Measurements from ENCODE around the gene TEX44.
"Not testable (repeated sequence)": the region's sequence is repeated elsewhere in the genome, so short reads cannot be mapped to it uniquely, and the experiment has no call there.

The TEX44 gene

DNA sequence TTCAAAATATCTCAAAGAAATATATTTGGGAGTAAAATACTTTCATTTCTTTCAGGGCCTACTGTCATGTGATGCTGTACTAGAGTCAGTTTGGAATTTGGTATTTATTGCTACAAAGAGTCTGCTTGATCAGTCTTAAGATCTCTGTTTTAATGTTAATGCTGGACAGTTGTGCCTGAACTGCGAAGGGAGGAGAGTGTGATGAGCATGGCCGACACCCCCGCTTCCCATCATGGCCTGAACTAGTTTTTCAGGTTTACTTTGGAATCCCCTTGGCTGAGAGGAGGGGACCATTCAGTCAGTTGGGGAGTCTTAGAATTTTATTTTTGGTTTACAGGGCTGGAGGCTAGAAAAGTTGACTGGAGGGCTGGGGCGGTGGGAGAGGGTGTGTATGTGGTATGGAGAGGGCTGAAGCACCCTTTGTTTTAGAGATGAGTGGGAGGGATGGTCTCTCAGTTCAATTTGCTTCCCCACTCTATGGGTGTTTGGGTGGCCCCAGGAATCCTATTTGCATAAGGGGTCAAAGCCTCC lies 20.9 kb upstream of the TEX44 start:
- DNase-seq = no peak

DNA sequence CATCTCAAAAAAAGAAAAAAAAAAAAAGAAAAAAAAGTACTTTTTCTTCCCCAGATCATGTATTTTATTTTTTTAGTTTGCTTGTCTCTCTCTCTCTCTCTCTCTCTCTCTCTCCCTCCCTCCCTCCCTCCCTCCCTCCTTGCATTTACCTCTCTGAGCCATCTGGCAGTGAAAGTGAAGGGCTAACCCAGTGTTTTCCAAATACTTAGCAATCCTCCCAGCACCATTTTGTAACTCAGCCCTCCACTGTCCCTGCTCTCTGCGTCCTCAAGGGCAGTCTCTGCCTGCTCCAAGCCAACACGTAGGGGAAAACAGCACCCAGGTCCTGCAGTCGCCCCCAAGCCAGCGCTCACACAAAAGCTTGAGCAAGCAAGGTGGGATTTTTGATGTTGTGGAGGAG lies 19.6 kb upstream of the TEX44 start:
- DNase-seq = no peak

DNA sequence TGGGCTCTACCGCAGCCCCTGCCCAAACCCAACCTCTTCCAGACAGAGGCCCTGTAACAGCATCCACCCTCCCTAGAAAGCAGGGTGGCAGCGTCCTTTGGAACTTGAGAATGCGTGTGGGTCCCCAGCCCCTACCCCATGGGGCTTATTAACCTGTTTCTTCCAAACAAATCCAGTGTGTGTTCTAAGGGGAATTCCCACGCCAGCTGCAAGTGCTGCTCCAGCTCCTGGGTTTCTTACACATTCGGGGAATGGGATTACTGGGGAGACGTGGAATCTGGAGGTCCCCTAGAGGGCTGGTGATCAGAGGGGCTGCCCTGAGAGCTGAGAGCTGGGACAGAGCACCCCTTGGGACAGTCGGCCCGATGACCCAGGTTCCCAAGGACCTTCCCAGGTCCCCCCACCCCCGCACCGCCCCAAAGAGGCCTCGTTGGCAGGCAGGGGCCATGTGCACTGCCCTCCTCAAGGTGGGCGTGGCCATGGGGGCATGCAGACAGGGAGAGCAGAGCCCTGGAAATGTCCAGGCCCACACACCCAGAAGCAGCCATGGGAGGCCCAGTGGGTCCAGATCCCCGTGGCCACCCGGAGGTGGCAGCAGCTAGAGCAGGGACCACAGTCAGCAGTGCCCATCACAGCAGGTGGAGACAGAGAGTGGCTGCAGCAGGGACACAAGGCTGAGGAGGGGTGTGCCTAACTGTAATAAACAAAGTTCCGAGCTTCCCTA lies 18.8 kb upstream of the TEX44 start:
- DNase-seq = no peak

DNA sequence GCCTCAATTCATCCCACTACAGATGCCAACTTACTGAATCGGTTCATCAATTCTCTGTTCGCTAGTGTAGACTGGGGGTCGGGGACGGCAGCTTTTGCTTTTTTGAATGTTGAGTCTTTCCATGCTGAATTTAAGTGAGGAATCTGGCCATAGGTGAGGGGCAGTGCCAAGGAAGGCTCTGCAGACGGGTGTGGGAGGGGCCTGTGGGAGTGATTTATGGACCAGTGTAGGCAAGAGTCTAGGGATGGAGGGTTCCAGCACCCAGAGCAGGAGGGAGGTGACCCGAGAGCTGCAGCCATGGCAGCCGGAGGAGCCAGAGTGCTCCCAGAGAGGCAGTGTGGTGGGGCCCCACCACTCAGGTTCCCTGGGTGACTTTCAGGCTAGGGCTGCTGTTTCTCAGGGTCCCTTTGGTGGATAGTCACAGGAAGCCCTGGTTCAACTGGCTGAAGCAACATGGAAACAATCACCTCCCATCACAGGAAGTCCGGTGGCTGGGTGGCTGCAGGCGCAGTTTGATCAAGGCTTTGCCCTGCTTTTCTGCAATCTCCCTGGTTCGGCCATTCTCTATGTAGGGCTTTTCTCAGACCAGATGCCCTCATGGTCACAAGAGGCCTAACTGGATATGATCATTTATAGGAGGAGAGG lies 16.9 kb upstream of the TEX44 start:
- DNase-seq = no peak

DNA sequence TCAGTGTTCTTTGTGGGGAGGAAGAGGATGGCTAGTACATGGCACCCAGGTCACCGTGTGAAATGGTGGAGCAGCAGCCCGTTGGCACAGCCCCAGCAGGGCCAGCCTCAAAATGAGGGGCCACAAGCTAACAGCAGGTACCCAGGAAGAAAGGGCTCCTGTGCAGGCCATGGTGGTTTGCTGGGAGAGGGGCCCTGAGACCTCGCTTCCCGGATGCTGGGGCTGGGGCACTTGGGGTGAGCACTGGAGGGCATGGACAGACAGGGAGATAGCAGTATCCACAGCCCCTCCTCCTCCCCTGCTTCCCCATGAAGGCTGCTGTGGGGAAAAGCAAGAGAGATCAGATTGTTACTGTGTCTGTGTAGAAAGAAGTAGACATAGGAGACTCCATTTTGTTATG lies 16.2 kb upstream of the TEX44 start:
- DNase-seq = no peak

DNA sequence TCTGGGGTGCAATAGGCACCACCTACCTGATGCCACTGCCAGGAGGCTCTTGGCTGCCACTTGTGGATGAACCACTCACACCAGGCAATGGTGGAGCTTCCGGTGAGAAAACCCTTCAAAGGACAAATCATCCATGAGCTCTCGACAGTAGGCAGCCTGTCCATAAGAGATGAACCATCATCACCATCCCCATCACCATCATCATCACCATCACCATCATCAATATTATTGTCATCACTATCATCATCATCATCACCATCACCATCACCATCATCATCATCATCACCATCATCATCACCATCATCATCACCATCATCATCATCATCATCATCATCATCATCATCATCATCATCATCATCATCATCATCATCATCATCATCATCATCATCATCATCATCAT lies 14.0 kb upstream of the TEX44 start:
- not testable (repeated sequence) for DNase-seq

DNA sequence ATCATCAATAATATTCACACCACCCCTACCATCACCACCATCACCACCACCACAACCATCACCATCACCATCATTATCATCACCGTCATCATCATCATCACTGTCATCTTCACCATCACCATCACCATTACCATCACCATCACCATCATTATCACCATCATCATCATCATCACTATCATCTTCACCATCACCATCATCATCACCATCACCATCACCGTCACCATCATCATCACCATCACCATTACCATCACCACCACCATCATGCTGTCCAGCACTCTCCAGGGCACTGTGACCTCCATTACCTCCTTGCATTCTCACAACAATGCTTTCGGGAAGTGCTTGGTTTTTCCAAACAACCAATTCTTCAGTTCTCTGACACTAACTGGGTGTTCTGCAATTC lies 13.1 kb upstream of the TEX44 start:
- DNase-seq = no peak

DNA sequence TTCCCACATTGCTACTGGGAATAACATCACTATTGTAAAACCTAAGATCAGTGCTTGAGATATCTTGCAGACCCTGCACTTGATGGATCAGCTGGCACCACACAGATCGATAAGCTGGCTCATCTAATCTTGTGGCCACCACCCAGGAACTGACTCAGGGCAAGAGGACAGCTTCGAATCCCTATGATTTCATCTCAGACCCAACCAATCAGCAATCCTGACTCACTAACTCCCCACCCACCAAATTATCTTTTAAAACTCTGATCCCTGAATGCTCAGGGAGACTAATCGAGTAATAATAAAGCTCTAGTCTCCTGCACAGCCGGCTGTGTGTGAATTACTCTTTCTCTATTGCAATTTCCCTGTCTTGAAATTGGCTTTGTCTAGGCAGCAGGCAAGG lies 11.3 kb upstream of the TEX44 start:
- DNase-seq = no peak

DNA sequence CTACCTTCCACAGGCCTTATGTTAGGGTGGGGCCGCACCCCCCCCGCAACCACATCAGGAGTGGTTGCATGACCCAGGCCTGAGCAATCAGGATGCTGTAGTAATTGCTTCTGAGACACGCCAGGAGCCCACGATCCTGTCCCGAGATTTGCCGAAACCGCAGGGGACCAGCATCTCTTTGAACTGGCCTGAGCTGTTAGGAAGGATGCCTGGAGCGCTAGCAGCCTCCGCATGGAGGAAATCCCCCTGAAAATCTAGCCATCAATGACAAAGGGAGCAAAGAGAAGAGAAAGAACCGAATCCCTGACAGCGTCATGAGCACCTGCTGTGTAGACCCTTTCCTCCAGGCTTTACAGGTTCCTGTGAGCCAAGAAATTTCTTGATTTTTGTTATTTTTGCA lies 8.7 kb upstream of the TEX44 start:
- no peak for DNase-seq

DNA sequence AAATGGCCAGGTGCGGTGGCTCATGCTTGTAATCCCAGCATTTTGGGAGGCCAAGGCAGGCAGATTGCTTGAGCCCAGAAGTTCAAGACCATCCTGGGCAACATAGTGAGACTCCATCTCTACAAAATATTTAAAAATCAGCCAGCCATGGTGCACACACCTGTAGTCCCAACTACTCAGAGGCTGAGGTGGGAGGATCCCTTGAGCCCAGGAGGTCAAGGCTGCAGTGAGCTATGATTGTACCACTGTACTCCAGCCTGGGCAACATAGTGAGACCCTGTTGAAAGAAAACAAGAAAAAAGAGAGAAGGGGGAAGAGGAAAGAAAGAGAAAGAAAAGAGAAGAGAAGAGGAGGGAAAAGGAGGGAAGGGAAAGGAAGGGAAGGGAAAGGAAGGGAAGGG lies 4.9 kb upstream of the TEX44 start:
- not testable (repeated sequence) for DNase-seq

DNA sequence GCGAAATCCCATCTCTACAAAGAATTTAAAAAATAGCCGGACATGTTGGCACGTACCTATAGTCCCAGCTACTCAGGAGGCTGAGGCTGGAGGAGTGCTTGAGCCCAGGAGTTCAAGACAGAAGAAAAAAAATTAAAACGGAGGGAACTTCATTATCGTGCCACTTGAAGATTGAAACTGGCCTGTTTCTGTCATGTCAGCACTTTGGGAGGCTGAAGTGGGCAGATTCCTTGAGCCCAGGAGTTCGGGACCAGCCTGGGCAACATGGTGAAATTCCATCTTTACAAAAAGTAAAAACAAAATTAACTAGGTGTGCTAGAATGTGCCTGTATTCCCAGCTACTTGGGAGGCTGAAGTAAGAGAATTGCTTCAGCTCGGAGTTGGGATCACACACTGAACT lies 3.0 kb upstream of the TEX44 start:
- DNase-seq = no peak

DNA sequence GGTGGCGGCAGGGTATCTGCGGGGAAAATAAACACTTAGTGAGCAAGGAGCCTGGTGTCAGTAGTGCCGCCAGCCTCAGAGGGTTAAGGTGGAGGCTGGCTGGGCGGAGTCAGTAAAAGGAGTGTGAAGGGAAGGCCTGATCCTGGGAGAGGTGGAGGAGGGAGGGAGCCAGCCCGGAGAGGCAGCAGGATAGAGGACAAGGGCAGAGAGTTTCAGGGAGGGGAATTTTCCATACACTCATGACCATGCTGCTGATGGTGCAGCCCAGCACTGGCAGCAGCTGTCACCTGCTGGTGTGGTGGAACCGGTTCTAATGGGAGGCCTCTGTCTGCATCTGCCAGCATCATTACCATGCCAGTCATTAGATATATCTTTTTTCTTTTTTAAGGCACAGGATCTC lies 2.0 kb upstream of the TEX44 start:
- DNase-seq = no peak

DNA sequence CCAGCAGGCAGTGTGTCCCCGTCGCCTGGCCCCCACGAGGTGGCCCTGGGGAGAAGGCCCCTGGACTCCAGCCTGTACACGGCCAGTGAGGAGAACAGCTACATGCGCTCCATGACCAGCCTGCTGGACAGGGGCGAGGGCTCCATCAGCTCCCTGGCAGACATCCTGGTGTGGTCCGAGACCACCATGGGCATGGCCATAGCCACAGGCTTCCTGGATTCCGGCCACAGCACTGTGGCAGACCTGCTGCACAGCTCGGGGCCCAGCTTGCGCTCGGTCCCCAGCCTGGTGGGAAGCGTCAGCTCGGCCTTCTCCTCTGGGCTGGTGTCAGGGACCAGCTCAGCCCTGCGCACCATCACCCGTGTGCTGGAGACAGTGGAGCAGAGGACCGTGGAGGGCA lies 1.0 kb downstream of the TEX44 start:
- DNase-seq = no peak

DNA sequence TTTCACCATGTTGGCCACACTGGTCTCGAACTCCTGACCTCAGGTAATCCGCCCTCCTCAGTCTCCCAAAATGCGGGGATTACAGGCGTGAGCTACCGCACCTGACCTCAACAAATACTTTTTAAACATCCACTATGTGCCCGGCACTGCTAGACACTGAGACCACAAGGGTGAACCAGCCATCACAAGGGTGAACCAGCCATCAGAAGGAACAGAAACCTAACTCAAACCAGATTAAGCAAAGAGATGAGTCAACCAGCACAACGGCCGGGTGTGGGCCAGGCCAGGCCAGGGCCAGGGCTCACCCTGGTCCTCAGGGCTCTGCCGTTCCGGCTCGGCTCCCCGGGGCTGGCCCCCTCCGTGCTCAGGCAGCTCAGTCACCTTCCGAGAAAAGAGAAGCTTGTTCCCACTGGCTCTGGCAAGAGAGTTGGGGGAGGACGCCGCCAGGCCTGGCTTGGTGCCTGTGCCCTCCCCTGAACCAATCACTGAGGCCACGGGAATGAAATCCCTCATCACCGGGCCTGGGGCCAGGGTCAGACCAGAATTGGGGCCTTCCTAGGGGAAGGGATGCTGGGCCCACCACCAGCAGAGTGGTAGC lies 4.4 kb downstream of the TEX44 start:
- DNase-seq = no peak

DNA sequence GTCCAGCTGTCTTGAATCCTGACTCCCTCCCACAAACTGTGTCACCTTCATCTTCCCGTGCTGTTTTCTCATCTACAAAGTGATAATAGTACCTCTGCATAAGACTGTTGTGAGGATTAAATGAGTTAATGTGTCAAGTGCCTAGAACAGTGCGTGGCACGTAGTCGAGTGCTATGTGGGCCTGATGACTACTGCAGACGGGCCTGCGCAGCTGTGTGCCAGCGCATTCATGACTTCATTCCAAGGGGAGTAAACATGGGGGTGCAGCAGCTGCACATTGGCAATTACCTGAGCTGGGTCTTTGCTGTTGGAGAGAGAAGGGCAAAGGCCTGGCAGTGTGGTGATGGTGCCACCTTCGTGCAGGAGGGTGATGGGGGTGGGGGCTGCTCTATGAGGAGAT lies 5.0 kb downstream of the TEX44 start:
- DNase-seq = no peak

DNA sequence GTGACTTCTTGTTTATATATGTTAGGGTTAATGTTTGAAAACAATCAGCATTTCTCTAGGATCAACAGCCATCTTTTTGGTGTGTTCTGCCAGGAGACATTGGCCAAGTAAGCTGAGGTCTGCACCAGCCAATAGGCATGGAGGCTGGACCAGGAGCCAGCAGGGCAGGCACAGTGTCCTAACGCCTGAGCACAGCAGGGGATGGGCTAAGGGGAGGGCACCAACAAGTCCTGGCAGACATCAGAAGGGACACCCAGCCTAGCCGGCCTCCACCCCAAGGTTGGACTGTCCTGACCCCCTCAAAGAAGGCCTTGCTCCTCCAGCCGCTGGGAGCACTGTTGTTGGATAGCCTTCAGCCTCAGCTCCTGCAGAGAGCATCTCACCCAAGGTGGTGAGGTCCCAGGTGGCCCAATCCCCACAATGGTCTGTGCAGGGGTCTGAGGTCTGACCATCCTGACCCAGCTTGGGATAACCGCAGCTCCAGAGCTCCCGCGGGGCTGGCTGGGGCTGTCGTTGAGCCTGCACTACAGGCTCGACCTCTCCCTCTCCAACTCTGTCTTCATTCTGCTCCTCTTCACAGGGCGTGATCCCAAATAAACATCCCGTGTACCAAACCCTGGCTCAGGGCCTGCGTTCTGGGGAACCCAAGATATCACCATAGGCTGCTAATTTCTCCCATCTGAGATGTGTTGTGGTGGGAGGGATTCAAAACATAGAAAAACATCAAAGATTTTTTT lies 8.1 kb downstream of the TEX44 start:
- no peak for DNase-seq

DNA sequence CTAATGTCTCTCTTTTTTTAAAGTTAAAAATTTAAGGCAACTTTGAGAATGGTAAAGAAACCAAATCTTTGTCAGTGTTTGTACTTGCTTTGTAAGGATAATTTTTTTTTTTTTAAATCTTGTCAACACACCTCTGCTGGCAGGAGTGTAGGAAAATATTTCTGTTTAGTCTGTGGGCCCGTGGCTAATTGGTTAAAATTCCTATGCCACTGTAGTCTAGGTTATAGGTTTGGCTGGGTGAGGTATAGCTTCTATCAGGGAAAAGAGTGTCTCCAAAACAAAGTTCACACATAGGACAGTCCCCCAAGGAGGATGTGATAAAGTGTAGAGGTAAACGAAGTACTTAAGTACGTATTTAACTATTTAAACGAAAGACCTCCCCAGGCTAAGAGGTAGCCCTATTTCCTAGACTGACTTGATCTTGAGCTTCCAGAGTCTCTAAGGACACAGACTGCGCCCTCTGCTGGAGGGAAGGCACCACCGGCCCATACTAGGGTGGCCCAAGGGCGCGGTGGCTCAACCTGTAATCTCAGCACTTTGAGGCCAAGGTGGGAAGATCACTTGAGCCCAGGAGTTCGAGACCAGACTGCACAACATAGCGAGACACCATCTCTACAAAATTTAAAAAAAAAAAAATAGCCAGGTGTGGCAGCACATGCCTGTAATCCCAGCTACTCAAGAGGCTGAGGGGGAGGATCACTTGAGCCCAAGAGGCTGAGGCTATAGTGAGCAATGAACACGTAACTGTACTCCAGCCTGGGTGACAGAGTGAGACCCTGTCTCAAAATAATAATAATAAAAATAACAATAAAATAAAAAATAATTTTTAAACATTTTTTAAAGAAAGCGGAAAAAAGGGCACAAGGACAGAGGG lies 8.9 kb downstream of the TEX44 start:
- peak; percentile 29 for DNase-seq

DNA sequence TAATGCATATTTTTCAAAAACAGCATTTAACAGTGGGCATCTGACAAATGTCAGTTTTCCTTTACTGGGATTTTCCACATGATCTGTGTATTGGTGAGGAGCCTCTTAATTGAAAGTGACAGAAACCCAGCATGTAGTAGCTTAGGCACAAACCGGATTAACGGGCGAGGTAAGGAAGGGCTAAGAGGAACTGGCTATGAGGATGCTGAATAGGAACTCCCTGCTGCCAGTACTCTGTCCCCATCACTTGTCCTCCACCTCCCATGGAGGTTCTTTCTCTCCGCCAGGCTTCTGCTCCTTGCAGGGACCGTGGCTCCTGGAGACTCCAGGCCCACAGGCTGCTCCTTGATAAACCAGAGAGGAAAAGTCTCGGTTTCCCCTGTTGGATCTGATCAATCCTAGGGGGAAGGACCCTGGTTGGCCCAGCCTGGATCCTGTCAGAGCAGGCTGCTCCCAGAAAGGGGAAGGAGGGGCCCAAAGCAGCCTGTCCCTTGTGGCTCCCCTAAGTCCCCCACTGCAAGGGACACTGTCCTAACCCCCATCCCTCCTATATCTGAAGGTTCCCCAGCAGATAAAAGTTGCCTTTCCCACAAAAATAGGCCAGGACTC lies 10.3 kb downstream of the TEX44 start:
- DNase-seq = no peak

DNA sequence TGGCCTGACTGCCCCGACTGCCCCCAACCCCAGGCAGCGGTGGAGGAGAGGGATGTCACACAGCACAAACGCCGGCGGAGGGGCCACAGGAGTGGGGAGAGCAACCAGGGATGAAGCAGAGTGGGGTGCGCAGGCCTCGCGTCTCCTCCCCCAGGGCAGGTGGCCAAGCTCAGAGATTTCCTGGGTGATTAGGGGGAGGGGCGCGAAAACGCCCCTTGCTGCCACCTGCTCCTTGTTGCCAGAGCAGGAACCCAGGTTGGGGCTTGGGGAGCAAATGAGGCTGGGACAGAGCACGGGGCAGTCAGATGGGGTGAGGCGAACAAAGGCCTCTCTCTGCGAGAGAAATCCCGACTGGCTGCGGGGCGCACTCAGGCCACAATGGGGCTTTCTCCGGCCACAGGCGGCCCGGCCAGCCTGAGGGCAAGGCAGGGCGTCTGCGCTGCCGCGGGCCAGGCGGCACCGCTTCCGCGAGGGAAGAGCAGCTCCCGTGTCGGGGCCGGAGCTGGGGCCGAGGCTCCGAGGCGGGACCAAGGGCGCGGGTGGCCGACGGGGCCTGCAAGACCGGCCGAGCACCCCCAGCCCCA lies 11.5 kb downstream of the TEX44 start:
- no peak for DNase-seq

DNA sequence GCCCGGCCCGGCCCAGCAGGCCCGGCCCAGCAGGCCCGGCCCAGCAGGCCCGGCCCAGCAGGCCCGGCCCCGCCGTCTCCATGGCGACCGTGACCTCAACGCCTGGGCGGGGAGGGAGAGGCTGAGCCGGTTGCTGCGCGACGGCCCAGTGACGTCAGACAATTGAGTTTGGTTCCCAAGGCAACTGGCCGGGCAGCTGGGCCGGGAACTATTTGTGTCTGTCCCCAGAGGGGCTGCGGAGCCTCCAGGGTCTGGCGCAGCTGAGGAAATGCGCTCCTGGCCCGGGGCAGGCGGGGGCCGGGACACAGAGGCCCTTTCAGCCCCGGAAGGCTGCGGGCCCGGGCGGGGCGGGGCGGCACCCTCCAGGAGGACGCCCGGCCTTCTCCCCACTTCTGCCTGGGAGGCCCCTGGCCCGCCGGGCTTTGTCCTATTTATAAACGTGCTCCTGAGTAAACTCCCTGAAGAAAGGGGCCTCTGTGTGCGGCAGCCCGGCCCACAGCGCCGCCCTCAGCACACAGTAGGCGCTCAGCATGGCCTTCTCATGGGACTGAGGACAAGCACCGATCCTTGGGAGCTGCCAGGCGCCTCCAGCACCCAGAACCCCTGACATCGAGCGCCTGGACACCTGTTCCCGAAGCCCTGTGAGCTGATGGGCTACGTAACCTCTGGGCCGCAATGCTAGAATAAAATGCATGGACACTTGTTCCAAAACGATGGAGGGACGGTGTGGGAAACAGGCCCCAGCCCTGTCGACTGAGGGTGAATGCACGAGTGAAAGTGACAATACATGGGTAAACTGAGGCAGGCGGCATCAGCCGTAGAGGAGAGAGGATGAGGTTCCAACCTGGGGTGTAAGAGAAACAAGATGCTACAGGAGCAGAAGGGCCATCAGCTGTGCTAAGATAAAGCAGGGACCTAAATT lies 12.3 kb downstream of the TEX44 start:
- DNase-seq = peak; percentile 42

Measured in NCI-H2029 treated with DMSO at 0.1 percent for 48 hours (cell line).